ENCODE results near the gene MIPEP.

Gene MIPEP

DNA sequence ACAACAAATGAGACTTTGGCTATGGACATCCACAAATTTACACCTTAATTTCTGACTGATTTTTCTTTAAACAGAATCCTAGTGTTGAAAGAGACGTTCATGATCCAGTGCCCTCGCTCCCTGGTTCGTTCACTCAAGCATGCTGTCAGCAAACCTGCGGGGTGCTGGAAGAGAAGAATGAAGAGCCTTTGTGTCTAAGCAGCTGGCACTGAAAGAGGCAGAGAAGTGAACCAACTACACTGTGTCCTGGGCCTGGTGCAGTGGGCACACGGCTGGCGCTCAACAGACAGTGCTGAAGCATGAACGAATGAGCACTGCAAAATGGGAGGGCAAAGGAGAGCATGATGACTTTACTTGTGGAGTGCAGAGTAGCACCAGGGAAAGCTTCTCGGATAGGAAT, 46.8 kb downstream of the MIPEP start (continued):
- TF ChIP-seq, protein P1, sequence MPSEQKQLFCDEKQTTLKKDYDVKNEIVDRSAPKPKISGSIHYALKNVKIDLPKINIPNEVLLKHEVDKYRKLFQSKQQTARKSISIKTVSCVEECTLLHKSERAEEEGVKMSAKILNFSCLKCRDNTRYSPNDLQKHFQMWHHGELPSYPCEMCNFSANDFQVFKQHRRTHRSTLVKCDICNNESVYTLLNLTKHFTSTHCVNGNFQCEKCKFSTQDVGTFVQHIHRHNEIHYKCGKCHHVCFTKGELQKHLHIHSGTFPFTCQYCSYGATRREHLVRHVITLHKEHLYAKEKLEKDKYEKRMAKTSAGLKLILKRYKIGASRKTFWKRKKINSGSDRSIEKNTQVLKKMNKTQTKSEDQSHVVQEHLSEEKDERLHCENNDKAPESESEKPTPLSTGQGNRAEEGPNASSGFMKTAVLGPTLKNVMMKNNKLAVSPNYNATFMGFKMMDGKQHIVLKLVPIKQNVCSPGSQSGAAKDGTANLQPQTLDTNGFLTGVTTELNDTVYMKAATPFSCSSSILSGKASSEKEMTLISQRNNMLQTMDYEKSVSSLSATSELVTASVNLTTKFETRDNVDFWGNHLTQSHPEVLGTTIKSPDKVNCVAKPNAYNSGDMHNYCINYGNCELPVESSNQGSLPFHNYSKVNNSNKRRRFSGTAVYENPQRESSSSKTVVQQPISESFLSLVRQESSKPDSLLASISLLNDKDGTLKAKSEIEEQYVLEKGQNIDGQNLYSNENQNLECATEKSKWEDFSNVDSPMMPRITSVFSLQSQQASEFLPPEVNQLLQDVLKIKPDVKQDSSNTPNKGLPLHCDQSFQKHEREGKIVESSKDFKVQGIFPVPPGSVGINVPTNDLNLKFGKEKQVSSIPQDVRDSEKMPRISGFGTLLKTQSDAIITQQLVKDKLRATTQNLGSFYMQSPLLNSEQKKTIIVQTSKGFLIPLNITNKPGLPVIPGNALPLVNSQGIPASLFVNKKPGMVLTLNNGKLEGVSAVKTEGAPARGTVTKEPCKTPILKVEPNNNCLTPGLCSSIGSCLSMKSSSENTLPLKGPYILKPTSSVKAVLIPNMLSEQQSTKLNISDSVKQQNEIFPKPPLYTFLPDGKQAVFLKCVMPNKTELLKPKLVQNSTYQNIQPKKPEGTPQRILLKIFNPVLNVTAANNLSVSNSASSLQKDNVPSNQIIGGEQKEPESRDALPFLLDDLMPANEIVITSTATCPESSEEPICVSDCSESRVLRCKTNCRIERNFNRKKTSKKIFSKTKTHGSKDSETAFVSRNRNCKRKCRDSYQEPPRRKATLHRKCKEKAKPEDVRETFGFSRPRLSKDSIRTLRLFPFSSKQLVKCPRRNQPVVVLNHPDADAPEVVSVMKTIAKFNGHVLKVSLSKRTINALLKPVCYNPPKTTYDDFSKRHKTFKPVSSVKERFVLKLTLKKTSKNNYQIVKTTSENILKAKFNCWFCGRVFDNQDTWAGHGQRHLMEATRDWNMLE (tag by site-specific recombination; conservative IDR thresholded peaks at IDR 0.05; ENCODE audit: low read depth), result no peak
- no peak for TF ChIP-seq GLIS1 (tag by site-specific recombination; IDR thresholded peaks at IDR 0.05)
- TF ChIP-seq, protein P2, sequence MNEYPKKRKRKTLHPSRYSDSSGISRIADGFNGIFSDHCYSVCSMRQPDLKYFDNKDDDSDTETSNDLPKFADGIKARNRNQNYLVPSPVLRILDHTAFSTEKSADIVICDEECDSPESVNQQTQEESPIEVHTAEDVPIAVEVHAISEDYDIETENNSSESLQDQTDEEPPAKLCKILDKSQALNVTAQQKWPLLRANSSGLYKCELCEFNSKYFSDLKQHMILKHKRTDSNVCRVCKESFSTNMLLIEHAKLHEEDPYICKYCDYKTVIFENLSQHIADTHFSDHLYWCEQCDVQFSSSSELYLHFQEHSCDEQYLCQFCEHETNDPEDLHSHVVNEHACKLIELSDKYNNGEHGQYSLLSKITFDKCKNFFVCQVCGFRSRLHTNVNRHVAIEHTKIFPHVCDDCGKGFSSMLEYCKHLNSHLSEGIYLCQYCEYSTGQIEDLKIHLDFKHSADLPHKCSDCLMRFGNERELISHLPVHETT (tag by site-specific recombination; IDR thresholded peaks at IDR 0.05), result no peak
- TF ChIP-seq ZNF510 (tag by site-specific recombination; IDR thresholded peaks at IDR 0.05; ENCODE audit: insufficient replicate concordance), result no peak
- TF ChIP-seq HOXA7 (CRISPR knock-in tag; IDR thresholded peaks at IDR 0.05; ENCODE audit: borderline replicate concordance), result no peak

DNA sequence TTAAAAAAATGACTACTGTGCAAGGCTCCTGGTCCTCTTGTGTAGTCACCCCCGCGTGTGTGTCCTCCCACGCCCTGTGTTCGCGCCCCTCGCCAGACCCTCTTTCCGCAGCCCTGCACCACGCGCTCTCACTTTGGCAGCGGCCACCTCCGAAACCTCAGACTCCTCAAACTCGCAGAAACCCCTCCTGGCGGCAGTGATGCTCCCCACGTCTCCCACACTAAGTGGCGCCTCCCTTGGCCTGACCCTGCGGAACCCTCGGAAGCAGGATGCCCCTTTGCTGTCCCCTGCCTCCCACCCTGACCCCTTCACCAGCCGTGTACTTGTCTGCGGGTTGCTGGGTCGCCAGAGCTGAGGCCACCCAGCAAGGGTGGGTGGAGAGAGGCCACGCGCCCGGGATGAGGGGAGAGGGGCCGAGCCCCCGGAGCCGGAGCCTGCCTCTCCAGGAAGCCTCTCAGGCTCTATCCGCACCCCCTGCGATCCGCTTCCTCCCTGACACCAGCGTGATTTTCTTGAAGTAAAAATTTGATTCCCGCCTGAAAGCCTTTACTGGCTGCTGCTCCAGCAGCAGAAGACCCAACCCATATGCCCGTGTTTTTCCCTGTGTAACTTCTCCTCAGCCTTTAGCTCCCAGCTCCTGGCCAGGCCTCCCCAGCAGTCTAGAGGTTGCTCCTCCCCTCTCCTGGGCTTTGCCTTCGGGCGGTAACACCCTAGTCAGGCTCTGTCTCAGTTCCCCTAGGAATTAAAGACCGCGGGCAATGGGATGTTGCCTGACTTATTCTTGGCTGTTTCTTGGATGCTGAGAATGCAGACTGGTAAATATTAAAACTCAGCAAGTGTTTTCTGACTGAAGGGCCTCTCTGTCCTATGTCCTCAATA, 55.2 kb downstream of the MIPEP start:
- no peaks in the 10 kb centered on the region for H3K9me3 ChIP-seq (ENCODE audit: control insufficient read depth, insufficient read depth, low read depth, low read length)
- CTCF ChIA-PET, result no interaction called here

DNA sequence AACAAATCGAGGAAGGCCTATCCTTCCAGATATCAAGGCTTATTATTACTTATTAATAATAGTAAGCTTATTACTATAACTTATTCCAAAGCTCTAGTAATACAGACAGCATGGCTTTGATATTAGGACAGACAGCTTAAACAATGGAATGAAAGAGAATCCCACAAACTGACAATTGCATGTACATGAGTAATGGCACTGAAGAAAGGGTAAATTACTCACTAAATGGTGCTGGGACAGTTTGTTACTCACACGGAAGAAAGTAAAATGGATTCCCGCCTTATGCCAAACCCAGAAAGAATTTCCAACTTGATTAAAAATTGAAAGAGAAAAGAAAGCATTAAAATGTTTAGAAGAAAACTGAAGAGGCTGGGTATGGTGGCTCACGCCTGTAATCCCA, 60.3 kb downstream of the MIPEP start:
- Histone ChIP-seq H3K4me1 (ENCODE audit: control insufficient read depth, insufficient read depth, low read length) (no peaks in the 10 kb centered on the region), H3K4me3 (ENCODE audit: low read depth, low read length) (no peak overlapping the region), H3K36me3 (ENCODE audit: control insufficient read depth in 2 of 2, insufficient read depth in 1 of 2, low read length in 2 of 2) (peaks cover 0 to 8% of the 10 kb centered on the region in 2 experiments; a peak in 1 of 3 replicates), H3K27ac (ENCODE audit: extremely low read depth, low read depth, low read length) (no peak overlapping the region), H3K9me3 (ENCODE audit: control insufficient read depth, insufficient read depth, low read depth, low read length) (no peaks in the 10 kb centered on the region)
- CTCF ChIA-PET, result no interaction called here
- POLR2A ChIA-PET, result no interaction called here
- no peak for TF ChIP-seq TCF7L2 (IDR thresholded peaks at IDR 0.05; ENCODE audit: borderline replicate concordance, low read depth, low read length)
- TF ChIP-seq YY2 (tag by site-specific recombination; IDR thresholded peaks at IDR 0.05), result no peak
- no peak for TF ChIP-seq ZFP69B (tag by site-specific recombination; IDR thresholded peaks at IDR 0.05)
- TF ChIP-seq, protein P3, sequence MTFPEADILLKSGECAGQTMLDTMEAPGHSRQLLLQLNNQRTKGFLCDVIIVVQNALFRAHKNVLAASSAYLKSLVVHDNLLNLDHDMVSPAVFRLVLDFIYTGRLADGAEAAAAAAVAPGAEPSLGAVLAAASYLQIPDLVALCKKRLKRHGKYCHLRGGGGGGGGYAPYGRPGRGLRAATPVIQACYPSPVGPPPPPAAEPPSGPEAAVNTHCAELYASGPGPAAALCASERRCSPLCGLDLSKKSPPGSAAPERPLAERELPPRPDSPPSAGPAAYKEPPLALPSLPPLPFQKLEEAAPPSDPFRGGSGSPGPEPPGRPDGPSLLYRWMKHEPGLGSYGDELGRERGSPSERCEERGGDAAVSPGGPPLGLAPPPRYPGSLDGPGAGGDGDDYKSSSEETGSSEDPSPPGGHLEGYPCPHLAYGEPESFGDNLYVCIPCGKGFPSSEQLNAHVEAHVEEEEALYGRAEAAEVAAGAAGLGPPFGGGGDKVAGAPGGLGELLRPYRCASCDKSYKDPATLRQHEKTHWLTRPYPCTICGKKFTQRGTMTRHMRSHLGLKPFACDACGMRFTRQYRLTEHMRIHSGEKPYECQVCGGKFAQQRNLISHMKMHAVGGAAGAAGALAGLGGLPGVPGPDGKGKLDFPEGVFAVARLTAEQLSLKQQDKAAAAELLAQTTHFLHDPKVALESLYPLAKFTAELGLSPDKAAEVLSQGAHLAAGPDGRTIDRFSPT (tag by site-specific recombination; IDR thresholded peaks at IDR 0.05), result no peak
- TF ChIP-seq HOXD13 (CRISPR knock-in tag; IDR thresholded peaks at IDR 0.05; ENCODE audit: borderline replicate concordance), result no peak
- no peak for TF ChIP-seq OSR2 (tag by site-specific recombination; IDR thresholded peaks at IDR 0.05)
- TF ChIP-seq ZNF48 (tag by site-specific recombination; IDR thresholded peaks at IDR 0.05), result no peak
- no peak for TF ChIP-seq ZNF514 (tag by site-specific recombination; IDR thresholded peaks at IDR 0.05)
- no peak for TF ChIP-seq ZNF501 (tag by site-specific recombination; IDR thresholded peaks at IDR 0.05)
- no peak for TF ChIP-seq ZNF324 (tag by site-specific recombination; IDR thresholded peaks at IDR 0.05)
- TF ChIP-seq ZNF473 (tag by site-specific recombination; IDR thresholded peaks at IDR 0.05), result no peak
- TF ChIP-seq ZNF16 (tag by site-specific recombination; IDR thresholded peaks at IDR 0.05; ENCODE audit: low read depth), result no peak
- TF ChIP-seq, protein P4, sequence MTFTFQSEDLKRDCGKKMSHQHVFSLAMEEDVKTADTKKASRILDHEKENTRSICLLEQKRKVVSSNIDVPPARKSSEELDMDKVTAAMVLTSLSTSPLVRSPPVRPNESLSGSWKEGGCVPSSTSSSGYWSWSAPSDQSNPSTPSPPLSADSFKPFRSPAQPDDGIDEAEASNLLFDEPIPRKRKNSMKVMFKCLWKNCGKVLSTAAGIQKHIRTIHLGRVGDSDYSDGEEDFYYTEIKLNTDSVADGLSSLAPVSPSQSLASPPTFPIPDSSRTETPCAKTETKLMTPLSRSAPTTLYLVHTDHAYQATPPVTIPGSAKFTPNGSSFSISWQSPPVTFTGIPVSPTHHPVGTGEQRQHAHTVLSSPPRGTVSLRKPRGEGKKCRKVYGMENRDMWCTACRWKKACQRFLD (tag by site-specific recombination; IDR thresholded peaks at IDR 0.05), result no peak

More for the DNA sequence above, 55.2 kb downstream of the MIPEP start:
- Histone ChIP-seq H3K27ac (ENCODE audit: extremely low read depth, low read depth, low read length) (no peak overlapping the region), H3K4me3 (ENCODE audit: low read depth, low read length) (no peak overlapping the region), H3K36me3 (ENCODE audit: control insufficient read depth in 2 of 2, insufficient read depth in 1 of 2, low read length in 2 of 2) (peaks cover 0 to 5% of the 10 kb centered on the region in 2 experiments; a peak in 2 of 3 replicates), H3K4me1 (ENCODE audit: control insufficient read depth, insufficient read depth, low read length) (no peaks in the 10 kb centered on the region)
- no peak for TF ChIP-seq ZNF707 (tag by site-specific recombination; IDR thresholded peaks at IDR 0.05)
- TF ChIP-seq MYNN (tag by site-specific recombination; IDR thresholded peaks at IDR 0.05; ENCODE audit: borderline replicate concordance), result no peak
- TF ChIP-seq ZNF157 (tag by site-specific recombination; IDR thresholded peaks at IDR 0.05), result no peak
- TF ChIP-seq, protein P5, sequence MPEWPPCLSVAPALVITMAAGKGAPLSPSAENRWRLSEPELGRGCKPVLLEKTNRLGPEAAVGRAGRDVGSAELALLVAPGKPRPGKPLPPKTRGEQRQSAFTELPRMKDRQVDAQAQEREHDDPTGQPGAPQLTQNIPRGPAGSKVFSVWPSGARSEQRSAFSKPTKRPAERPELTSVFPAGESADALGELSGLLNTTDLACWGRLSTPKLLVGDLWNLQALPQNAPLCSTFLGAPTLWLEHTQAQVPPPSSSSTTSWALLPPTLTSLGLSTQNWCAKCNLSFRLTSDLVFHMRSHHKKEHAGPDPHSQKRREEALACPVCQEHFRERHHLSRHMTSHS (tag by site-specific recombination; IDR thresholded peaks at IDR 0.05), result no peak
- no peak for TF ChIP-seq YY2 (tag by site-specific recombination; IDR thresholded peaks at IDR 0.05)
- POLR2A ChIA-PET, result no interaction called here

Data from HEK293 (cell line).